Stimulated activated CD4-positive, alpha-beta T cell treated with anti-CD3 and anti-CD28 coated beads, TNF-alpha, amount 100 ng/mL, for 4 hours (primary cell): Measurements from ENCODE around the gene CRYGA.
"Not testable (repeated sequence)": the region's sequence is repeated elsewhere in the genome, so short reads cannot be mapped to it uniquely, and the experiment has no call there.

Experiments used
- DNase-seq, 3 experiments: peaks; one replicate each; pipeline ENCODE4 v3.0.0-alpha.2; 2020; ENCODE audit warnings: low read depth in 3 of 3

CRYGA gene

DNA sequence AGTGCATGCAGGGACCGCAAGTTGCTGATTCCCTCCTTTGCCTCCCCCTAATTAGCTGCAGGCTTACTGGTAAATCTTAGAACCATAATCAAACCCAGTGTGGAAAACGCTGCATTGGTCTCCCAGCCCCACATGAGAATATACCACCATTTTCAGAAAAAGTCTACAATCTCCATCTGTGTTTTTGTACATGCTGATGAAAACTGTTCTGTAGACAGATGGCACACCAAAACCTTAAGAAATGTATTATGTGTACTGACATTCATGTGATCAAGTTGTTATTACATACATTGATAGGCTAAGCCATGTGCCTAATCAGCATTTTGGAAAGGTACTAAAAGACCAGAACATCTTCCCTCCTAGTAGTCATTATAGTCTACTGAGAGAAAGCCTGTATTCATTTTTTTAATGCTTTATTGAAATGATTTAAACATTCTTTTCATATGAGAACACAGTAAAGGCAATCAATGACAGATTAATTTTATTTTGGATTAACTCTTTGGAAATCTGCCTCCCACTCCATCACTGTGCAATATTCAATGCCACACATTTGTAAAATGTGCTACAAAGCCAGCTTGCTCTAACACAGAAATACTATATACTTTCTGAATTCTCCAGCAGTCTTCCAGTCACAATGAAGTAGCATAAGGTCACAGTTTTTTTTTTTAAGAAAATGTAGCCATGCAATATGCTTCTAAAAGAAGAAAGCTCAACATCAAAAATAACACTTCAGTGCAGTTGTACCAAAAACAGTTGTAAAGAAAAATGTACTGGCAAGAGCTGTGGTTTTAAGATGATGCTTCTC lies 1.8 kb upstream of the CRYGA start:
- no peak for DNase-seq

DNA sequence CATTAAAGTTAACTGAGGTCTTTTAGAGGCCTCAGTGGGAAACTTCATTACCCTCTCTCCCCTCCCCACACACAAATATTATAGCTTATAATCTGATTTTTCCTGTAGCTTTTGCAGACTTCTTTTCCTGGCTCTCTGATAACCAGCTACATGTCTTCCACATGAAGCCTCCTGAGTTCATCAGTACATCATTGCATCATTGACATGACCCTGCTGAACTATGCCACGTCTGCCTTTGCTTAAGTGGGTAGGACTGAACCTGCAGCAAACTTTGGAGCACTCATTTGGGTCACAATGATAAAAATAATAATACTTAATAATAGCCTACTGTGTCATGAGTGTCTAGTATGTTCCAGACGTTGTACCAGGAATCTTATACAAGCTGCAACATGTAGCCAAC lies 7.0 kb downstream of the CRYGA start:
- no peak for DNase-seq

DNA sequence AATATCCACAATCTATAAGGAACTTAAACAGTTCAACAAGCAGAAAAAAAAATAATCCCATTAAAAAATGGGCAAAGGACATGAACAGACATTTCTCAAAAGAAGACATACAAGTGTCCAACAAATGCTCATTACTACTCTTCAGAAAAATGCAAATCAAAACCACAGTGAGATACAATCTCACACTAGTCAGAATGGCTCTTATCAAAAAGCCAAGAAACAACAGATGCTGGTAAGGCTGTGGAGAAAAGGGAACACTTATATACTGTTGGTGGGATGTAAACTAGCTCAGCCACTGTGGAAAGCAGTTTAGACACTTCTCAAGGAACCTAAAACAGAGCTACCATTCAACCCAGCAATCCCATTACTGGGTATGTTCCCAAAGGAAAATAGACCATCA lies 10.2 kb downstream of the CRYGA start:
- DNase-seq = no peak

DNA sequence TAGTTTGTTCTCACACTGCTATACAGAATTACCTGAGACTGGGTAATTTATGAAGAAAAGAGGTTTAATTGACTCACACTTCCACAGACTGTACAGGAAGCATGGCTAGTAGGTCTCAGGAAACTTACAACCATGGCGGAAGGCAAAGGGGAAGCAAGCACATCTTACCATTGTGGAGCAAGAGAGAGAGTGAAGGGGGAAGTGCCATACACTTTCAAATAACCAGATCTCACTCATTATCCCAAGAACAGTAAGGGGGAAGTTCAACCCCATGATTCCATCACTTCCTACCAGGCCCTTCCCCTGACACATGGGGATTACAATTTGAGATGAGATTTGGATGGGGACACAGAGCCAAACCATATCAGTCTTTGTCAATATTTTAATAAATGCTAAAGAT lies 12.4 kb downstream of the CRYGA start:
- no peak for DNase-seq

DNA sequence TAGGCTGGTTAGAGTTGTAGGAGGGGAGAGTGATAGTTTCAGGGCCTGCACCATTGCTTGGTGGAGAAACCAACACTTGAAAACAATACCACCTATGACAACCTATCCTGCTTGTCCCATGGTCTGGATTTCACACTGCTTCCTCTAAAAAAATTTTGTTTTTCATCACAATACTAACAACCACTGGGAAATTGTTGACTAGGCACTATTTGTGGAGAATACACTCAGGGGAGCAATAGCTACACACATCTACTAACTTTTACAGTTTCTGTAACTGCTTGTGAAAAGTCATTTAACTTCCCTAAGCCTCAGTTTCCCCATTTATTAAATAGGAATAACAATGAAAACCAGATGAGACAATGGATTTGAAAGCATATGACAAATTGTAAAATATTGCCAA lies 13.3 kb downstream of the CRYGA start:
- DNase-seq = no peak

DNA sequence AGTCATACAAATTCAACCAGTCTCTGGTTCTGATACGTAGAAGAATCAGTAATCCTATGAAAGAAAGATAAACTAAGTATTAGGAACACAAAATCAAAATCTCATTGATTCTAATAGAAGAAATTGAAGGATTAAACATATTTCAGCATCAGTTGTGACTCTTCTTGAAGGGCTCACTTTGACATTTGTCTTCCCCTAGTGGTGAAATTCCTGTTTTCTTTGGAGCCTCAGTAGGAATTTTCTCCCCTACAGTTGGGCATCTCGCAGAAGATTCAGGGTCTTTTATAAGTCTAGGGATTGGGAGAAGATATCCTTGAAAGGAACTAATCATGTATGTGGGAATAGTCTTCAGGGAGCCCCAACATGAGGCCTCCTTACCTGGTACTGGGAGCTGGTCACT lies 14.6 kb downstream of the CRYGA start:
- no peak for DNase-seq

DNA sequence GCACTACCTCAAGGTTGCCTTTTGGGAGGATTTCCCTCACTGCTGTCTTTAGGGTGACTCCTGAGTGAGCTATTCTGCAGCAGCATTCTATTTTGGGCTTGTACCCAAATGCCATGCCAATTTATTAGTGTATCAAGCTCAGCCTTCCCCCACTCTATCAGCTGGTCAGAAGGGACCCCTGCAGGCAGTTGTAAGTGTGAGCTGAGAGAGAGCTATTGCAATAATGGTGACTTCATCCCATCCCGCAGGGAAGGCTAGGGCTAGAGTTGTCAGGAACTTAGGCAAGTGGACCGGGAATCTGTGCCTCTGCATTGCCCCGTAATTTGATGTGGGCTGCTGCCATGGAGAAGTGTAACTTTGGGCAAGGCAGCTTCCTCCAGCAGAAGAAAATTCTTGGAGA lies 15.6 kb downstream of the CRYGA start:
- no peak for DNase-seq

DNA sequence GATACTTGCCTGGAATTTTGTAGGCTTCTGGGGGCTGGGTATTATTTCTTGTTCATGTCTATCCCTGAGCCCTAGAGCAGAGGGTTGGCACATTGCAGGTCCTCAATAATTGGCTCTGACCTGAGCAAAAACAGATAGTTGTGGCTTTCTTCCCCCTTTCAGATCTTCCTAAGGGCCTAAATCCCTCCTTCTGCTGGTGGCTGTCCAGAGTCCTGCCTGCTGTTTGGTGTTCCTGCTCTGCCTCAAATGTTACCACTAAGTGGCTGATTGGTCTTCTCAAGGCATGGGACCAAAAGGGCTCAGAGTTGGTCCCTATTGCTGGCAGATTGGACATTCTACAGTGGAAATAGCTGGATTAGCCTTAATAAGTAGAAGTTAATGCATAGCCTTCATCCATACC lies 16.4 kb downstream of the CRYGA start:
- DNase-seq = no peak

DNA sequence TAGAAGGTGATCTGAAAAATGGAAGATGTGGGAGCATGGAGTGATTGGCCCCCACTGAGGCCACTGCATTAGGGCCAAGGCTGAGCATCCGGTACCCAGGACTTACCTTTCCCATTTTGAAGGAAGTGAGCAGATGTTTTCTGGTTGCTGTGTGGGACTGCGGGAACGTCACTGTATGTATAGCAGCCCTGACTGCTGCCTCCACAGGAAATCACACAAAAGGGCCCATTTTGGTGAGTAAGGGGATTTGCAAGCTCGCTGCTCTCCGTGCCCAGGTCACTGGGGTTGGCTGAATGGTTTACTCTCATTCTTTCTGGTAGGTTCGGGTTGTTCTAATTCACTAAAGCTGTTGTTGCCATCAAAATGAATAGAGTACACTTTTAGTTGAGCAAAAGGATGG lies 17.4 kb downstream of the CRYGA start, which contains the start of gene CRYGB:
Gene CRYGB, minus strand, starts transcription at position 153 of the 400 bp plus-strand sequence. Its CDS starts 38 bp downstream, at position 115.
- no peak for DNase-seq

DNA sequence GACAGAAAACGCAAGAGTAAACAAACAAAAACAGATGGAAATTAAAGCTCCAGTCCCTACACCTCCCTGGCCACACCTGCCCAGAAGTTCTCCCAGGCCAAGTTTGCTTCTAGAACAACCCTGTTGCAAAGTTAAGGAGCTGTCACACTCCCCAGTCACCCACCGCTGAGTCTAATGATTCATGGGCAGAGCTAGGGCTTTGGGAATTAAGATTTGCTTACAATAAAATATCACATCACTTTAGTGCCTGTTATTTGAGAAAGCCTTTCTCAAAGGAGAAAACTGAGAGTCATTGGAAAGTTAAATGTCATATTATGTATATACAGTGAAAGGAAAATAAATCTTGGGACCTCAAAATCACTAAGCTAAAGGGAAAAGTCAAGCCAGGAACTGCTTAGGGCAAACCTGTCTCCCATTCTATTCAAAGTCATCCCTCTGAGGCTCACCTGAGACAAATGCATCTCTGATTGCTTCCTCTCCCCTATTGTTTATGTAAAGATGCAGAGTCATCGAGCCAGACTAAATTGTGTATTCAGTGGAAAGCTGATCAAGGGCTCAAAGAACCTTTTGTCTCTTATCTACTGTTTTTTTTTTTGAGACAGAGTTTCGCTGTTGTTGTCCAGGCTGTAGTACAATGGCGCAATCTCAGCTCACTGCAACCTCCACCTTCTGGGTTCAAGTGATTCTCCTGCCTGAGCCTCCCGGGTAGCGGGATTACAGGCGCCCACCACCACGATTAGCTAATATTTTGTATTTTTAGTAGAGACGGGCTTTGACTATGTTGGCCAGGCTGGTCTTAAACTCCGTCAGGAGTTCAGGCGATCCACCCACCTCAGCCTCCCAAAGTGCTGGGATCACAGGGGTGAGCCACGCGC lies 20.2 kb downstream of the CRYGA start:
- DNase-seq = no peak

DNA sequence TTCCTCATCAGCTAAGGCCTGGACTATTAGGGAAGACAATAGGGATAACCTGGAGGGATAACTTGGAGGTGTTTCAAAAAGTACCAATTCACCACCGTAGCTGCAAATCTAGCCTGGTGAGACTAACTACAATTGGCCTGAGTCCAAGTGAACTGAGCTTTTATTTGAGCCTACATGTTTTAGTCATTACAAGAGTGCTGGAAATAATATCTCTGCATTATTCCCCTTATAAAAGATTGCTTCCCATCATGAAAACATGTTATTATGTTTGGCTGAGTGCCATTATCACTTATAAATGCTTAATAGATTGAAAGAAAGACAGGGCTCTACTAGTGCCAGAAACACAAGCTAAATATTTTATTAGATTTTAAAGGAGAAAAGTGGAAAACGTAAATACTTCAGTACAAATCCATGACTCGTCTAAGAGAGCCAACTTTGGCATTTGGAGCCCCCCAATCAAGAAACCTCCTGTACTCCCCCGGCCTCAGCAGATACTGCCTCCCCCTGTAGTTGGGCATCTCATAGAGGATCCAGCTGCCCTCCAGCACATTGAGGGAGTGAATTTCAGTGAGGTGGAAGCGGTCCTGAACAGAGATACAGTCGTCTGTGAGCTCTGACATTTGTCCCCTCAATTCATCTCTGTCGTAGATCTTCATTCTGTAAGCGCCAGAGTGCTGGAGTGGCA lies 21.0 kb downstream of the CRYGA start:
- no peak for DNase-seq

DNA sequence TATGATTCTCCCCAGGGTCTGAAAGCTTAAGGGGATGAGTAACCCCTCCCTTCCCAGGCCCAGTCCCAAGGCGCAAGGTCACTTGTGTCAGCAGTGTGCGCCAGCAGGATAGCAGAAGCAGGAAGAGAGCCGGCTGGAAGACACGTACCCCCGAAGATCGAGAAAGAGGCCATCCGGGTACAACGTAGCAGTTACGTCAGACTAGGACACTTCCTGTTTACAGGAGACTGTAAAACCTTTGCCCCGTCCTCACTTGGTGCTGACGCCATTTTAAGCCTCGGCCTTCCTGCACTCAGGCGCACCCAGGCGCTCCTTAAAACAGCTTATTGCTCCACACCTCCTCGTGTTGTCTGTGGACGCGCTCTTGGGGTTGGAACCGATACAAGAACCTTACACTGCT lies 23.9 kb downstream of the CRYGA start:
- no peak for DNase-seq

DNA sequence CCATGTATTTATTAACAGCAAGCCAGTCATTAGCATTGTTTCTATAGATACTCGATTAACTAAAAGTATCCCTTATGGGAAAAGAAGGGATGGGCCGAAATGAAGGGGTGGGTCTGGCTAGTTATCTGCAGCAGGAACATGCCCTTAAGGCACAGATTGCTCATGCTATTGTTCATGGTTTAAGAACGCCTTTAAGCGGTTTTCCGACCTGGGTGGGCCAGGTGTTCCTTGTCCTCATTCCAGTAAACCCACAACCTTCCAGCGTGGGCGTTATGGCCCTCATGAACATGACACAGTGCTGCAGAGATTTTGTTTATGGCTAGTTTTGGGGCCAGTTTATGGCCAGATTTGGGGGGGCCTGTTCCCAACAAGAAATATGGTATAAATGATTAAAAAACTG lies 25.1 kb downstream of the CRYGA start:
- DNase-seq = not testable (repeated sequence)

DNA sequence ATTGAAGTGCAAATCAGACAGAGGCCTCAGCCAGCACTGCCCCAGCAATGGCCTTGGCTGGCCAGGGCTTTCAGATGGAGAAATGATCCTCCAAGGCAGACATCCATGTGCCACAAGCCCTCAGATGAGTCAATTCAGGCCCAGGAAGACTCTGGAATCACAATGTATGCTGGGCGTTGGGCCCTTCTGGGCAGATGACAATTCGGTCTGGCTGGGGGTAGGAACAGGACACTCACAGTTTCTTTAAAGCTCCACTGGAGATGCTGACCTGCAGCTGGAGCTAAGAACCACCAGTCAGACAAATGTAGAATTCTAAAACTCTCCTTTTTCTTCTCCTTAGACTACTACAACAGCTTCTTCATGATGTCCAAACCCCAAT lies 26.7 kb downstream of the CRYGA start:
- no peak for DNase-seq

DNA sequence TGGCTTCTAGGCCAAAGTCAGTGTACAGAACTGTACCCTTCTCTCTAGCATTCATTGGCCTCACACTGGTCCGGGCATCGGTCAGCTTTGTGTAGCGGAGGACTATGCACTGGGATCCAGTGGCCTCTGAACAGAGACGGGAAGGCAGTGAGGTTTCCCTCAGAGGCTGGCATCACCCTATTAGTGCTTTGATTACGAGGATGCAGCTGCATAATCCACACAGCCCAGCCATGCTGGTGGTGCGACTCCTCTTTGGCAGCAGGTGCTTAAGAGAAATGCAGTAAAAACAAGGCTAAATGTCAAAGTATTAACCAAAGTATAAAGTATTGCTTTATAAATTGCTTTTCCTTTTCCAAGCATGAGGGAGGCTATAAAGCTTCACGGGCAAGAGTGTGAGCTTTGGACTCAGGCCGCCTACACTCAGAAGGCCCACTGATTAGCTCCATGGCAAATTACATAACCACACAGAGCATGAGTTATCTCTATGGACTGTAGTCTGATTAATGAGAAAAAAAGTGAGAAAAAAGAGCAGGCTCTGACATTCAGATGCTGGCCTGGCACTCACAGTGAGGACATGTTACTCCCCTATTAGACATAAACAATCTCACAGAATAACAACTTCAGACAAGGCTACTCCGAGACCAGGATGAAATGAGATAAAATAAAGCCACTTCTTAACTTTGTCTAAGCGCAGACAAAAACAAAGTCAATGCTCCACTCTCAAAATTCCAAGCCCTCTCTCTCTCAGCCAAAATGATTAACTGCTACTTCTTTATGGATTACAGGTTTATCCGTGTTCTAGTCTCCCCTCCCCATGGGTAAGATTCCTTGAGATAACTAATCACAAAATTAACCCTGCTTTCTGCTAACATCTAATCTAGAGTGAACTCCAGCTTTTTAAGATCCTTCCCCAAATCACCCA lies 27.3 kb downstream of the CRYGA start:
- DNase-seq = no peak

DNA sequence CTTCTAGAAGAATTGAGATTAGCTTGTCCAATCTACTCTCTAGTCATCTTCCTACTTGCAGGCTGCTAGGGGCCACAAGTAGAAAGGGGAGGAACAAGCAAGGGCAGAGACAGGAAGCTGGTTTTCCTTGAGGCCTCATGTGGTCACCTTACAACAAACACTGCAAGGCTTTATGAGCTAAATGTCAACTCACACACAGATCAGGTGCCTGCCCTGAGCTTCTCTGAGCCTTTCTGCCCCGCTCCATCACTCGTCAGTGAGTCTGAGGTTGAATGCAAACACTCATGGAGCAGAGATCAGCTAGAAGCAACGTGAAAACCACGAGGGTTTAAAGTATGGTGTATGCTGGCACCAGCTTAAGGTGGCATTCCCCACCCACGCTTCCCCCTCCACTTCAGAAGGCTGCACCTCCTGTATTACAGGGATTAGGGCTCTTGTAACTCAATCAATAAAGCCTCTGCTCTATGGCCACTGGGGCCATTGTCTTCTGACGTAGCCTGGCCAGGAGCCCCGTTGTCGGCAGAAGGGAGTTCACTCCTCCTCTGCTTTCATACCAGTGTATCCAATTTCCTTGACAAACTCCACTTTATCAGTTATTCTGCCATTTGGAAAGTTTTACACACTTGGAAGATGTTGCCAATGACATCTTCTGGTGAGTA lies 28.3 kb downstream of the CRYGA start:
- DNase-seq = no peak

DNA sequence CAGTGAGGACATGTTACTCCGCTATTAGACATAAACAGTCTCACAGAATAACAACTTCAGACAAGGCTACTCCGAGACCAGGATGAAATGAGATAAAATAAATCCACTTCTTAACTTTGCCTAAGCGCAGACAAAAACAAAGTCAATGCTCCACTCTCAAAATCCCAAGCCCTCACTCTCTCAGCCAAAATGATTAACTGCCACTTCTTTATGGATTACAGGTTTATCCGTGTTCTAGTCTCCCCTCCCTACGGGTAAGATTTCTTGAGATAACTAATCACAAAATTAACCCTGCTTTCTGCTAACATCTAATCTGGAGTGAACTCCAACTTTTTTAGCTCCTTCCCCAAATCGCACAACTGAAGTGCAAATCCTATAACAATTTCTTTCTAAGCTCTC lies 32.7 kb downstream of the CRYGA start:
- DNase-seq = no peak

DNA sequence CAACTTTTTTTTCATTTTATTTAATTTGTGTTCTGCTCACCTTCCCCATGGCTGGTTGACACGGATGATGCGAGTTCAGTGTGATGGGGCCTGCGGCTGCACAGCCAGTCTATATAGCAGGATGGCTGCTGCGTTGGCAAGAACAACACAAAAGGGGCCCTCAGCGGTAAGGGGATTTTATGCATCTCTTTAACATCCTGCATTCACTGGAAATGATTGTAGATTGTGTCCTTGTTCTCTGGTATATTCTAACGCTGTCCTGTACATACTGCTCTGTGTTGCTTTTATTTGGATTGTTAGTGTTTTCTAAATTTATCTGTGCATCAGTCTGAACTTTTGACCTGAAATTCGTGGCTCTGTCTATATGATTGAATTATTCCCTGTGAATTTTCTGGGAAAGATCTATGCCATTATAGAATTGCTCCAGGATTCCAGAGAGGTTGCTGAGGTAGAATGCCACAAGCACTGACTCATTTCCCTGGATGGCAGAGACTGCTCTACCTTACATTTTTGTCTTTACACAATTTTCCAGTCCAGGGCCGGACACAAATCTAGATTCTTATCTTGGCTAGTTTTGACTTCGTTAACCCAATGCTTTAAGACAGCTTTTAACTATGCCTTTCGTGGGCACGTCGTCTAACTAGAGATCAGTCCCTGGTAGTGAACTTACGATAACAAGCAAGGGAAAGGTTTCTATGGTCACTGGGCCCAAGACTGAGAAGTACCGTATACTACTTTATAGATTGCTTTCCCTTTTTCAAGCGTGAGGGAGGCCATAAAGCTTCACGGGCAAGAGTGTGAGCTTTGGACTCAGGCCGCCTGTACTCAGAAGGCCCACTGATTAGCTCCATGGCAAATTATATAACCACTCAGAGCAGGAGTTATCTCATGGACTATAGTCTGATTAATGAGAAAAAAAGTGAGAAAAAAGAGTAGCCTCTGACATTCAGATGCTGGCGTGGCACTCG lies 33.4 kb downstream of the CRYGA start, which contains the start of gene CRYGC:
Gene CRYGC, minus strand, starts transcription at position 85 of the 968 bp plus-strand sequence. Its CDS starts 36 bp downstream, at position 49.
- DNase-seq = no peak

DNA sequence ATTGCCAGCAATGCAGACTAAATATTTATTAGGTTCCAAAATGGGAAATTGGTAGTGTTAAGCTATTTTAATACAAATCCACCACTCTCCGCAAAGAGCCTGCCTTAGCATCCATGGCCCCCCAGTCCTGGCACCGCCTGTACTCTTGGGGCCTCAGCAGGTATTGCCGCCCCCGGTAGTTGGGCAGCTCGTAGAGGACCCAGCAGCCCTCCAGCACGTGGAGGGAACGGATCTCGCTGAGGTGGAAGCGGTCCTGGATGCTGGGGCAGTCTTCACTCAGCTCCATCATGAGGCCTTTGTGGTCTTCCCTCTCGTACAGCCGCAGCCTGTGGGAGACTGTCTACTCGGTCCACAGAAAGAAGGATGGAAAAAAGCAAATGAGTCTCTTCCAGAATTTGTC lies 35.3 kb downstream of the CRYGA start:
- DNase-seq = no peak
